ENCODE data around the gene GIGYF2.

The GIGYF2 gene

DNA sequence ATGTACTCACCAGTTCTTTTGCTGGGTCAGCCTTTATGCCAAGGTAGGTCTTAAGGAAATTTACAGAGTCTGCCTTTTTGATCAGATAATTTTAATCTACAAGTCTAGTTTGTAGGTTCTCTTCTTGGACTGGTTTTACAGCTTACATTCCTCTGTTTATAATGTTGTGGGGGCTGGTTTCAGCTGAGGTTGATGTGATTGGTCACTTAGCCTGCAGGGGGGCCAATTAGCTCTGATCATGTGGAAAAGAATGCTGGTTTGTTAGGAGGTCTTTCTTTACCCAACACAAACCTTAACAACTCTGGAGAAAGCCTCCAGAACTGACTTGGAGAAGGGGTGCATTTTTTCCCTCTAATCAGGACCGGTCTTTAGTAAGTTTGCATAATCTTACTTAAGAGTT, 79.3 kb downstream of the GIGYF2 start, which contains the start of gene KCNJ13:
Gene KCNJ13 (minus strand): TSS at position 131 of the 400 bp plus-strand sequence. CDS start 5,203 bp downstream, outside the sequence.
- Histone ChIP-seq H3K4me2 (ENCODE audit: low read depth, low read length) (no peak within 1 kb of the TSS), H2AFZ (ENCODE audit: low read length) (no peak within 1 kb of the TSS), H3K27me3 (replicated peaks; ENCODE audit: insufficient read depth, low read length) (no peaks in the 10 kb centered on the region), H3K9ac (ENCODE audit: low read length) (no peak within 1 kb of the TSS), H4K20me1 (ENCODE audit: insufficient read depth, low read length) (no peaks in the 10 kb centered on the region), H3F3A (ENCODE audit: insufficient read depth, low read length) (no peaks in the 10 kb centered on the region), H3K4me3 (ENCODE audit: low read length) (no peak within 1 kb of the TSS), H3K79me2 (ENCODE audit: low read length) (no peaks in the 10 kb centered on the region), H3K9me3 (replicated peaks; ENCODE audit: insufficient read depth, low read length) (no peaks in the 10 kb centered on the region), H3K4me1 (ENCODE audit: low read length) (no peaks in the 10 kb centered on the region), H3K27ac (ENCODE audit: low read length) (no peak within 1 kb of the TSS), H3K36me3 (replicated peaks; ENCODE audit: insufficient read depth, low read length) (no peaks in the 10 kb centered on the region; the same call in 1 of the 2 replicates), H3K9me2 (replicated peaks; ENCODE audit: insufficient read depth, low read length) (no peaks in the 10 kb centered on the region)
- no peak for DNase-seq
- no peak for TF ChIP-seq EZH2 (optimal IDR thresholded peaks at IDR 0.05; ENCODE audit: low read depth, low read length)
- TF ChIP-seq, protein P1, sequence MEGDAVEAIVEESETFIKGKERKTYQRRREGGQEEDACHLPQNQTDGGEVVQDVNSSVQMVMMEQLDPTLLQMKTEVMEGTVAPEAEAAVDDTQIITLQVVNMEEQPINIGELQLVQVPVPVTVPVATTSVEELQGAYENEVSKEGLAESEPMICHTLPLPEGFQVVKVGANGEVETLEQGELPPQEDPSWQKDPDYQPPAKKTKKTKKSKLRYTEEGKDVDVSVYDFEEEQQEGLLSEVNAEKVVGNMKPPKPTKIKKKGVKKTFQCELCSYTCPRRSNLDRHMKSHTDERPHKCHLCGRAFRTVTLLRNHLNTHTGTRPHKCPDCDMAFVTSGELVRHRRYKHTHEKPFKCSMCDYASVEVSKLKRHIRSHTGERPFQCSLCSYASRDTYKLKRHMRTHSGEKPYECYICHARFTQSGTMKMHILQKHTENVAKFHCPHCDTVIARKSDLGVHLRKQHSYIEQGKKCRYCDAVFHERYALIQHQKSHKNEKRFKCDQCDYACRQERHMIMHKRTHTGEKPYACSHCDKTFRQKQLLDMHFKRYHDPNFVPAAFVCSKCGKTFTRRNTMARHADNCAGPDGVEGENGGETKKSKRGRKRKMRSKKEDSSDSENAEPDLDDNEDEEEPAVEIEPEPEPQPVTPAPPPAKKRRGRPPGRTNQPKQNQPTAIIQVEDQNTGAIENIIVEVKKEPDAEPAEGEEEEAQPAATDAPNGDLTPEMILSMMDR (IDR thresholded peaks at IDR 0.05; ENCODE audit: low read length), result no peak
- no peak for TF ChIP-seq EZH2phosphoT487 (IDR thresholded peaks at IDR 0.05; ENCODE audit: low read length)

DNA sequence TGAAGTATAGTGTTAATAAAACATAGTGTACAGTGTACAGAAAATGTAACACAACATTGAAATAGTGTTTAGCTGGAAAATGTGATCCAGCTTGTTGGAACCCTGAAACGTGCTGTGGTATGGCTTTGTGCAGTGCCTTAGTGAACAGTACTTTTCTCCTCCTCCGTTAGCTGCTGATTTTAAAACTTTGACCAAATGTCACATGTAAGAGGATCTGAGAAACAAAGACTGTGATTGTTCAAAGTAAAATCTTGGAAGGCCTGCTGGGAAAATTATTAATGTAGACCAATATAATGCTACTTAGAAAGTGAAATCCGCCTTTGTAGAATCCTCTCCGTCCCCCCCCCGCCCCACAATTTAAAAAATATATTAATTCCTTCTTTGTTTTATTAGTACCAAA, 80.1 kb downstream of the GIGYF2 start:
- H3K79me2 ChIP-seq (ENCODE audit: low read length), result no peaks in the 10 kb centered on the region
- H3K36me3 ChIP-seq (replicated peaks; ENCODE audit: insufficient read depth, low read length), result no peaks in the 10 kb centered on the region; the same call in 1 of the 2 replicates
- H3K9ac ChIP-seq (ENCODE audit: low read length), result no peak overlapping the region
- H3K9me3 ChIP-seq (replicated peaks; ENCODE audit: insufficient read depth, low read length), result no peaks in the 10 kb centered on the region
- H3K4me2 ChIP-seq (ENCODE audit: low read depth, low read length), result no peak overlapping the region
- no peak overlapping the region for H3K4me3 ChIP-seq (ENCODE audit: low read length)
- no peak overlapping the region for H2AFZ ChIP-seq (ENCODE audit: low read length)
- no peaks in the 10 kb centered on the region for H3K27me3 ChIP-seq (replicated peaks; ENCODE audit: insufficient read depth, low read length)
- no peaks in the 10 kb centered on the region for H3F3A ChIP-seq (ENCODE audit: insufficient read depth, low read length)
- no peaks in the 10 kb centered on the region for H4K20me1 ChIP-seq (ENCODE audit: insufficient read depth, low read length)
- no peak for DNase-seq
- no peaks in the 10 kb centered on the region for H3K9me2 ChIP-seq (replicated peaks; ENCODE audit: insufficient read depth, low read length)
- no peaks in the 10 kb centered on the region for H3K4me1 ChIP-seq (ENCODE audit: low read length)
- no peak for TF ChIP-seq EZH2phosphoT487 (IDR thresholded peaks at IDR 0.05; ENCODE audit: low read length)
- TF ChIP-seq EZH2 (optimal IDR thresholded peaks at IDR 0.05; ENCODE audit: low read depth, low read length), result no peak
- TF ChIP-seq, protein P1 (IDR thresholded peaks at IDR 0.05; ENCODE audit: low read length), result no peak
- no peak overlapping the region for H3K27ac ChIP-seq (ENCODE audit: low read length)

DNA sequence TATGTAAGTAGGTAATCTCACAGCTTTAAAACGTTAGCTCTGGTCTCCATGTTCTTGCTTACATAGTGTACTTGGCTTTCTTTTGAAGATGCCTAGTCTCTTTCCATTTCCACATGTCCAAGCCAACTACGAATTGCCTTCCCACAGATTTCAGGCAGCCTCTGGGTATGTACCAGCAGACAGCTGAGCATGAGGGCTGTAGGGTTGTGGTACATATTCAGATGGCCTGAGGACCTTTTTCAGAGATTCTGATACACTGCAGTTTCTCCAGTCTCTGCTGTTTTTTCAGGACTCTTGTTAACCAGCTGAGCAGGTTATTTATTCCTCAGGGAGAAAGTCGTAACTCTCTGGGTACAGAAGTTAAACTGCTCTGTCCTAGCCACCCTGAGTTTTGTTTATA, 82.3 kb downstream of the GIGYF2 start:
- no peak for TF ChIP-seq EZH2 (optimal IDR thresholded peaks at IDR 0.05; ENCODE audit: low read depth, low read length)
- TF ChIP-seq, protein P1 (IDR thresholded peaks at IDR 0.05; ENCODE audit: low read length), result no peak
- Histone ChIP-seq H3K27me3 (replicated peaks; ENCODE audit: insufficient read depth, low read length) (no peaks in the 10 kb centered on the region), H3K4me3 (ENCODE audit: low read length) (no peak overlapping the region), H3K4me2 (ENCODE audit: low read depth, low read length) (no peak overlapping the region), H3K4me1 (ENCODE audit: low read length) (no peaks in the 10 kb centered on the region), H2AFZ (ENCODE audit: low read length) (no peak overlapping the region), H3K9me3 (replicated peaks; ENCODE audit: insufficient read depth, low read length) (no peaks in the 10 kb centered on the region), H4K20me1 (ENCODE audit: insufficient read depth, low read length) (no peaks in the 10 kb centered on the region), H3K27ac (ENCODE audit: low read length) (no peak overlapping the region), H3F3A (ENCODE audit: insufficient read depth, low read length) (no peaks in the 10 kb centered on the region), H3K79me2 (ENCODE audit: low read length) (no peaks in the 10 kb centered on the region), H3K36me3 (replicated peaks; ENCODE audit: insufficient read depth, low read length) (no peaks in the 10 kb centered on the region; the same call in 1 of the 2 replicates), H3K9me2 (replicated peaks; ENCODE audit: insufficient read depth, low read length) (no peaks in the 10 kb centered on the region), H3K9ac (ENCODE audit: low read length) (no peak overlapping the region)
- DNase-seq, result no peak
